KMS-11 (cell line): ENCODE data around the gene UGCG.

ENCODE experiments used
- H2AFZ ChIP-seq: fragments of 200-600 bp; sonication (generic); 2 replicates; pipeline ENCODE4 v1.6.1; 2016; ENCODE audit warnings: antibody characterized with exemption, mixed run types, low read depth
- H3K27ac ChIP-seq: fragments of 200-600 bp; sonication (generic); 2 replicates; pipeline ENCODE4 v1.6.1; 2016; ENCODE audit warnings: mild to moderate bottlenecking, mixed run types
- H3K27me3 ChIP-seq: fragments of 200-600 bp; sonication (generic); 2 replicates; pipeline ENCODE4 v1.6.1; 2017; ENCODE audit warnings: mild to moderate bottlenecking, low read depth, mixed run types, moderate library complexity; ENCODE audit not compliant: insufficient read depth
- H3K36me3 ChIP-seq: fragments of 200-600 bp; sonication (generic); 2 replicates; pipeline ENCODE4 v1.6.1; 2017; ENCODE audit warnings: mild to moderate bottlenecking, mixed run types; ENCODE audit not compliant: insufficient read depth
- H3K4me1 ChIP-seq: fragments of 200-600 bp; sonication (generic); 2 replicates; pipeline ENCODE4 v1.6.1; 2016; ENCODE audit warnings: mild to moderate bottlenecking, low read depth, mixed run types; ENCODE audit not compliant: poor library complexity, severe bottlenecking
- H3K4me2 ChIP-seq: fragments of 200-600 bp; sonication (generic); 2 replicates; pipeline ENCODE4 v1.7.0; 2016; ENCODE audit warnings: mild to moderate bottlenecking, mixed run types
- H3K4me3 ChIP-seq: fragments of 200-600 bp; sonication (generic); IDR thresholded peaks from 2 replicates; pipeline ENCODE4 v1.6.1; 2017; ENCODE audit warnings: low read depth, low read length, mixed read lengths; ENCODE audit not compliant: insufficient read depth
- H3K79me2 ChIP-seq: fragments of 200-600 bp; sonication (generic); 2 replicates; pipeline ENCODE4 v1.6.1; 2016; ENCODE audit warnings: low read depth, mixed run types; ENCODE audit not compliant: insufficient read depth
- H3K9ac ChIP-seq: fragments of 200-600 bp; sonication (generic); 2 replicates; pipeline ENCODE4 v1.6.1; 2016; ENCODE audit warnings: mild to moderate bottlenecking, mixed run types
- H4K20me1 ChIP-seq: fragments of 200-600 bp; sonication (generic); 2 replicates; pipeline ENCODE4 v1.6.1; 2016; ENCODE audit warnings: mild to moderate bottlenecking, mixed run types; ENCODE audit not compliant: insufficient read depth
- CTCF ChIP-seq: fragments of 200-600 bp; sonication (generic); conservative IDR thresholded peaks from 2 replicates; pipeline ENCODE4 v1.6.1; 2017; ENCODE audit warnings: low read depth, mild to moderate bottlenecking, antibody characterized with exemption, low read length, moderate library complexity, mixed read lengths

The UGCG gene

GRCh38 chr9:111895996-111896941 is at the start of gene UGCG:
Gene UGCG (plus strand): TSS chr9:111896814. CDS start chr9:111897216, 402 bp downstream.
- peaks cover 29% of the 10 kb centered on the region for H3K4me1 ChIP-seq

GRCh38 chr9:111851553-111851952 is 45.1 kb upstream of the UGCG start:
- Histone ChIP-seq H2AFZ (no peak overlapping the region), H3K9ac (no peak overlapping the region), H3K4me2 (no peak overlapping the region), H3K79me2 (no peaks in the 10 kb centered on the region), H3K27ac (no peak overlapping the region), H4K20me1 (no peaks in the 10 kb centered on the region), H3K27me3 (no peaks in the 10 kb centered on the region), H3K4me3 (no peak overlapping the region), H3K36me3 (no peaks in the 10 kb centered on the region), H3K4me1 (no peaks in the 10 kb centered on the region)
- TF ChIP-seq CTCF: no peak

More at GRCh38 chr9:111895996-111896941, at the start of gene UGCG:
- Histone ChIP-seq H4K20me1 (no peaks in the 10 kb centered on the region; the same call in 1 of the 2 replicates), H3K36me3 (no peaks in the 10 kb centered on the region), H3K4me3 (no peak within 1 kb of the TSS), H3K4me2 (peak within 1 kb of the TSS; percentile 84), H3K27ac (peak within 1 kb of the TSS; percentile 43), H3K27me3 (no peaks in the 10 kb centered on the region), H3K79me2 (peaks cover 43% of the 10 kb centered on the region), H3K9ac (peak within 1 kb of the TSS; percentile 69), H2AFZ (peak within 1 kb of the TSS; percentile 96)
- no peak for TF ChIP-seq CTCF

- Histone ChIP-seq H3K4me3 (no peak overlapping the region), H3K27ac (no peak overlapping the region), H4K20me1 (no peaks in the 10 kb centered on the region), H3K4me2 (no peak overlapping the region), H3K36me3 (no peaks in the 10 kb centered on the region), H3K9ac (no peak overlapping the region), H3K79me2 (no peaks in the 10 kb centered on the region), H3K4me1 (no peaks in the 10 kb centered on the region), H2AFZ (no peak overlapping the region), H3K27me3 (no peaks in the 10 kb centered on the region)
- TF ChIP-seq CTCF: no peak
These were observed 44.3 kb upstream of the UGCG start for GRCh38 chr9:111852291-111852690.

GRCh38 chr9:111853450-111853827 is 43.2 kb upstream of the UGCG start:
- Histone ChIP-seq H4K20me1 (no peaks in the 10 kb centered on the region), H3K4me3 (no peak overlapping the region), H3K79me2 (no peaks in the 10 kb centered on the region), H2AFZ (no peak overlapping the region), H3K36me3 (no peaks in the 10 kb centered on the region), H3K4me1 (no peaks in the 10 kb centered on the region), H3K27ac (no peak overlapping the region), H3K4me2 (no peak overlapping the region), H3K27me3 (no peaks in the 10 kb centered on the region), H3K9ac (no peak overlapping the region)
- TF ChIP-seq CTCF: no peak
